ENCODE results near the gene RCE1. TPM values are rescaled to one million over a fixed set of nuclear protein-coding genes. Genes with fewer than 3 reads are reported as not detected.

Gene RCE1
- total RNA-seq, 1 experiment from 2014 or later: 41.9 TPM

GRCh38 chr11:66885469-66885868, 42.2 kb downstream of the RCE1 start:
- DNase-seq (ENCODE audit: low read depth): no peak

DNA sequence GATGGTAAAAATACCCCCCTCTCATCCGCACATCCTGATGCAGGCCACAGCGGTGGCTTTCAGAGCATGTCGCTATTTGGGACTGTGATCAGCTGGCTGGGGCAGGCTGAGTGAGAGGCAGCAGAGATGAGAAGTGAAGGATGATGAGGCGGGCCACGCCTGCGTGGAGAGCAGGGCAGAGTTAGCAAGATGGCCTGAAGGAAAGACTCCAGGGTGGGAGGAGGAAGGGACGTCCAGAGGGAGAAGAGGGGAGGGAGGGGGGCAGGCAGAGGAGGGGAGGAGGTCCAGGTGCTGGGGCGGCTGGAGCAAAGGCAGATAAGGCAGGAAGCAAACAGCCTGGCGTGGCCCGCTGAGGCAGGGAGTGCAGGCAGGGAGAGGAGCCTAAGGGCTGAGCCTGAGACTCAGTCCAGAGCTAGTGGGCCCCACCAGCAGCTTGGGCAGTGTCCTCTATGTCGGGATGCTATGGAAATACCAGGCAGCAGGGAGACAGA, 42.8 kb downstream of the RCE1 start:
- DNase-seq (ENCODE audit: low read depth): no peak

DNA sequence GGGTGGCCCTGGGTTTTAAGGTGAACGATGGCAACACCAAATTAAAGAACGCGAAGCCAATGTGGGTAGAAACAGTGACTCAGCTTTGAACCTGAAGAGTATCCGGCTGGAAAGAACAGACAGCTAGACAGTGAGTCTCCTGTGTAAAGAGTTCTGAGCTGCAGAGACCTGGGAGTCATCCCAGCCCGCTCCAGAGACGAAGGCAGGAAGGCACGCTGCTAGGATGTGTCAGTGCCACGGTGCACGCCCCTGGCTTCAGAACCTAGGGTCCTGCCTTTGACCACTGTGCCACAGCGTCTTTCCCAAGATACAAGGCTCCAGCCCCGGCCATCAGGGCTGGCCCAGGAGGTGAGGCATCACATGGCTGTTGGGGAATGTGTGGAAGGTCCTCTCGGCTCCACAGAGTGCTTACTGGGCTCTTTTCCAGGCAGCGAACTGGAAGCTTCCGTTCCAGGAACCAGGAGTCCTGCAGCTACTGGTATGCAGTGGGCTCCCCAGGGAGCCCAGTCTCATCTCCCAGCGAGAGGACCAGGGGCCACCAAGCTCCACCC, 43.5 kb downstream of the RCE1 start:
- DNase-seq (ENCODE audit: low read depth): peak; percentile 85

DNA sequence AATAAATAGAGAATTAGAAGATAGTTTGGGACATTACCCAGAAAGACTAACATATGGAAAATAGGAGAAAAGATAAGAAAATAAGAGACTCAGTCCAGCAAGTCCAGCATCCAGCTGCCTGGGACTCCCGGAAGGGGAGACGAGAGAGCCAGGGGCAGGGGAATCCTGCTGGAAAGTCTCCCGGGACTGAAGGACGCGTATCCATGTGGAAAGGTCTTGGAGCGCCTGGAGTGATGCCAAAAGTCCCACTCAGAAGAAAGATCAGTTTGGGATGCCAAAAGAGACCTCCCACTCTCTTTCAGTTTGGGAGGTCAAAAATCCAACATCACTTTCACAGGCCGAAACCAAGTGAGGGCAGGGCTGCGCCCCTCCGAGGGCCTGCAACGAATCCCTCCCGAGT, 44.3 kb downstream of the RCE1 start:
- no peak for DNase-seq (ENCODE audit: low read depth)

DNA sequence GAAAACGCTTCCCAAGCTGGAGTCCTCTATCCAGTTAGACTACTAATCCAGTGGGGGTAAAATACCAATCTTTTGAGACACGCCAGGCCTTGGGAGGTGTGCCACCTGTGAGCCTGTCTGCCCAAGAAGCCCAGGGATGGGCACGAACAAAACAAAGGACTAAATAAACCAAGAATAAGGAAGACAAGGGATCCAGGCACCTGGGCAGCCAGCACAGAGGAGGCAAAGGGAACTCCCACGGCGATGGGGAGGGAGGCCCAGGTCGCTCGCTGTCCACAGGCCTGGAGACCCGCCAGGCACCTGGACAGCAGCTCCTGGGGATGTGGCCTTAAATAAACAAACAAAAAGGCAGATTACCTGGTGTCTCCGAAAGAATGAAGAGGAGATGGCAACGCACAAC, 45.0 kb downstream of the RCE1 start:
- no peak for DNase-seq (ENCODE audit: low read depth)

DNA sequence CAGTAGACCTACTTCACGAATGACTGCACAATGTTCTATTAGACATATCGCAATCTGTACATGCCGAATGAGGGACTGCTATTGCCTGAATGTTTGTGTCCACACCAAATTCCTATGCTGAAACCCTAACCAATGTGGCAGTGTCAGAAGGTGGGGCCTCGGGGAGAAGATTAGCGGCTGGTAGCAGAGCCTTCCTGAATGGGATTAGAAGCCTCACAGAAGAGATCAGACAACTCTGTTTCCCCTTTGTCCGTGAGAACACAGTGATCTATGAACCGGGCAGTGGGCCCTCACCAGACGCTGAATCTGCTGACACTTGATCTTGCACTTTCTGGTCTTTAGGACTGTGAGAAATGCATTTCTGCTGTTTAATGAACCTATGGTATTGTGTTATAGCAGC, 46.7 kb downstream of the RCE1 start:
- DNase-seq (ENCODE audit: low read depth): no peak

DNA sequence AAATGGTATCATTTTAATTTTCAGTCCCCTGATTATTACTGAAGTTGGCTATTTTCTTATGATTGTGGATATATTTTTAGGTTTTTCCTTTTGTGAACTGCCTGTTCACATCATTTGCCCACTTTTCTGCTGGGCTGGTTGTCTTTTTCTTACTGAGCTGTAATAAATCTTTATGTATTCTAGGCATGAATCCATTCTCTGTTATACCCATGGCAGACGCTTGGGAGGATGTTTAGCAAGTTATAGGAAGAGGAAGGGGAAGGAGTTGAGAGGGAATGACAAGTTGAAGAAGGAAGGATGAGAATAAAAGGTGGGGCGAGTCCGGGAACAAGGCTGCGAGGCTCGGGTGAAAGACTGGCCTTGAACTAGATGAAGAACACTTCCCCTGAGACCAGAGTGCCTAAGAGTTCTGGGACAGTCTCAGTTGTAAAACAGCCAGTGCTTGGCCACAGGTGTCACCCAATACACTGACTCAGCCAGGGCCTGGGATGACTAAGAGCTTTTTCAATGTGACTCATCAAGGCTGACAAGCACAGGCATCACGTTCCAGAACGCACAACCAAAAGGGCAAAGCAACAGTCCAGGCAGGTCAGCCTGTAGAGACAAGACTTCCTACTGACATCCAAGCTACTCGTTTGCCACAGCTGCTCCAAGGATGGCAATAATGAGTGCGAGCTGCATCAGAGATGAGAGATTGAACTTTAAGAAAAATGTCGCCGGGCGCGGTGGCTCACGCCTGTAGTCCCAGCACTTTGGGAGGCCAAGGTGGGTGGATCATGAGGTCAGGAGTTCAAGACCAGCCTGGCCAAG, 48.8 kb downstream of the RCE1 start:
- peak; percentile 97 for DNase-seq (ENCODE audit: low read depth)

GRCh38 chr11:66892911-66893310, 49.7 kb downstream of the RCE1 start:
- DNase-seq (ENCODE audit: low read depth): peak; percentile 24

- DNase-seq (ENCODE audit: low read depth): no peak
These were observed 50.9 kb downstream of the RCE1 start for GRCh38 chr11:66894141-66894540.

Other genes with a start within 250 kb of the RCE1 start
- gene RBM14, start 226.8 kb upstream of the RCE1 start, total RNA-seq (2014; rRNA removed; shearing (Covaris generic)): 59.0 and 75.5 TPM in 2 replicates
- gene RBM4, start 204.7 kb upstream of the RCE1 start, total RNA-seq (2014; rRNA removed; shearing (Covaris generic)): 93.9 and 99.1 TPM in 2 replicates
- 13.9 and 16.0 TPM in 2 replicates for gene RBM4B, start 165.6 kb upstream of the RCE1 start, total RNA-seq (2014; rRNA removed; shearing (Covaris generic))
- 79.1 and 122 TPM in 2 replicates for gene SPTBN2, start 114.2 kb upstream of the RCE1 start, total RNA-seq (2014; rRNA removed; shearing (Covaris generic))
- 67.7 and 77.1 TPM in 2 replicates for gene LRFN4, start 13.6 kb downstream of the RCE1 start, total RNA-seq (2014; rRNA removed; shearing (Covaris generic))
- 9.8 and 14.9 TPM in 2 replicates for gene PC, start 114.9 kb downstream of the RCE1 start, total RNA-seq (2014; rRNA removed; shearing (Covaris generic))
- gene C11orf86, start 131.9 kb downstream of the RCE1 start, total RNA-seq (2014; rRNA removed; shearing (Covaris generic)): not detected in 2 replicates
- 0.03 TPM in 1 of 2 replicates, not detected in the other for gene SYT12, start 179.7 kb downstream of the RCE1 start, total RNA-seq (2014; rRNA removed; shearing (Covaris generic))
- gene RHOD, start 213.4 kb downstream of the RCE1 start, total RNA-seq (2014; rRNA removed; shearing (Covaris generic)): not detected in 2 replicates

Measured in HT1080 (cell line).